Suprapubic skin (tissue), 4 donors: ENCODE measurements around the gene HUS1. TPM values are rescaled to one million over a fixed set of nuclear protein-coding genes. Genes with fewer than 3 reads are reported as not detected.
"Not testable (repeated sequence)": the region's sequence is repeated elsewhere in the genome, so short reads cannot be mapped to it uniquely, and the experiment has no call there.

ENCODE experiments used
- DNase-seq, 2 donors: peaks; one replicate each; pipeline ENCODE4 v3.0.0-alpha.2; 2019; ENCODE audit warnings: low spot score in 2 of 2
- H3K27ac ChIP-seq: fragments of 200-600 bp; sonication (generic); one replicate; pipeline ENCODE4 v1.5.1; 2019
- H3K27me3 ChIP-seq: fragments of 200-600 bp; sonication (generic); one replicate; pipeline ENCODE4 v1.5.1; 2019
- H3K36me3 ChIP-seq: fragments of 200-600 bp; sonication (generic); one replicate; pipeline ENCODE4 v1.5.1; 2019
- H3K4me1 ChIP-seq: fragments of 200-600 bp; sonication (generic); one replicate; pipeline ENCODE4 v1.5.1; 2019
- H3K4me3 ChIP-seq: fragments of 200-600 bp; sonication (generic); one replicate; pipeline ENCODE4 v1.5.1; 2019; ENCODE audit warnings: mild to moderate bottlenecking
- H3K9me3 ChIP-seq: fragments of 200-600 bp; sonication (generic); one replicate; pipeline ENCODE4 v1.5.1; 2019
- CTCF ChIP-seq, 2 donors: fragments of 200-600 bp in 1 of 2; fragments of 450-650 bp in 1 of 2; sonication (generic) in 1 of 2; IDR thresholded peaks; one replicate each; pipeline ENCODE4 v1.5.1; 2016 to 2019; ENCODE audit warnings: antibody characterized with exemption in 2 of 2, mild to moderate bottlenecking in 1 of 2, moderate library complexity in 1 of 2
- EP300 ChIP-seq: sonication (generic); formaldehyde crosslinking; IDR thresholded peaks from one replicate; pipeline ENCODE4 v1.6.1; 2017; ENCODE audit warnings: antibody characterized with exemption
- POLR2A ChIP-seq, 2 donors: fragments of 450-650 bp; IDR thresholded peaks; one replicate each; pipeline ENCODE4 v1.6.1; 2017; ENCODE audit warnings: antibody characterized with exemption in 2 of 2, mild to moderate bottlenecking in 2 of 2, moderate library complexity in 2 of 2
- POLR2AphosphoS5 ChIP-seq, 3 donors: sonication (generic); formaldehyde crosslinking; IDR thresholded peaks; one replicate each; pipeline ENCODE4 v1.6.1; 2017; ENCODE audit warnings: antibody characterized with exemption in 3 of 3
- WGBS: methylation state at CpG from one replicate; pipeline ENCODE4 v1.1.5; 2018; 5-methylcytosine and 5-hydroxymethylcytosine counted together
- total RNA-seq, 4 donors: library from RNA; depleted of rRNA; stranded (reverse); fragments of >200 nt; gene quantifications; one replicate each; pipeline ENCODE4 v1.1.0, GENCODE V29; 2016

Gene HUS1
- total RNA-seq, 4 donors from 2014 or later, result 14.4 to 56.2 (median 21.5) TPM

DNA sequence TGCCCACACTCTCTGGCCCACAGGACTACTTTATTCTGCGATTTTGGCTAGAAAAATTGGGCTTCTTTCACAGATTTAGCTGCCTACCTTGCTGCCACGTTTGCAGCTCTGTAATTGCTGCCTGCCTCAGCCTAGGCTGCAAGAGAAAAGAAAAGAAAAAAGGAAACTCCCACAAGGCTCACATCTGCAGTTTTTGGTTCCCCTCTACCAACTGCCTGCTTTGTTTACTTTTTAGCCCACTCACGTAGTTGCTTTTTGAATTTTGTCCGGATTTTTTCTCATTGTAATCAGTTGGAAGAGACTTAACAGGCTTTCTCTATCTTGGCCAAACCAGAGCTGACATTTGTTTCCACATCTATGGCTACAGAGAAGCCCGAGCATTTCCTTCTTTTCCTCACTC is 25.2 kb upstream of the HUS1 start:
- no peak for DNase-seq
- Histone ChIP-seq H3K4me3 (no peak overlapping the region), H3K27ac (no peak overlapping the region), H3K9me3 (no peaks in the 10 kb centered on the region), H3K27me3 (no peaks in the 10 kb centered on the region), H3K4me1 (no peaks in the 10 kb centered on the region), H3K36me3 (no peaks in the 10 kb centered on the region)
- WGBS, result 33% methylated on average over 5 of the region's 5 CpGs
- TF ChIP-seq POLR2A (IDR thresholded peaks at IDR 0.05) (no peak), EP300 (no peak), CTCF (IDR thresholded peaks at IDR 0.05) (no peak), POLR2AphosphoS5 (IDR thresholded peaks at IDR 0.05) (no peak)

DNA sequence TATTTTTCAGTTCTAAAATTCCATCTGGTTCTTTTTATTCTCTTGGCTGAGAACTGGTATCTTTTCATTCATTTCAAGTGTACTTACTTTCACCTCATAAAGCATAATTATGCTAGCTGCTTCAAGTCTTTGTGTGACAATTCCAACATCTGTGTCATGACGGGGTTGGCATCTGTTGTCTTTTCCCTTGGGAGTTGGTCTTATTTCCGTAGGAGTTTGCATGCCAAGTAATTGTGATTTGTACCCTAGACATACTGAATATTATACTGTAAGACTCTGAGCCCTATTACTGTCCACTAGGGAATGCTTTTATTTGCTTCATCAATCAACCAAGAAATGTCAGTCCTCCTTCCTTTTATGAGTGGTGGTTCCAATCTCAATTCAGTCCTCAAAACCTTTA is 24.6 kb upstream of the HUS1 start:
- no peaks in the 10 kb centered on the region for H3K4me1 ChIP-seq
- no peak for DNase-seq
- no peak overlapping the region for H3K4me3 ChIP-seq
- WGBS, result 58% methylated on average over 2 of the region's 2 CpGs
- TF ChIP-seq CTCF (IDR thresholded peaks at IDR 0.05) (no peak), POLR2A (IDR thresholded peaks at IDR 0.05) (no peak), POLR2AphosphoS5 (IDR thresholded peaks at IDR 0.05) (no peak), EP300 (no peak)
- H3K9me3 ChIP-seq, result no peaks in the 10 kb centered on the region
- no peaks in the 10 kb centered on the region for H3K27me3 ChIP-seq
- H3K36me3 ChIP-seq, result no peaks in the 10 kb centered on the region
- no peak overlapping the region for H3K27ac ChIP-seq

- not testable (repeated sequence) for H3K27ac ChIP-seq, H3K9me3 ChIP-seq, H3K36me3 ChIP-seq
Observed at GRCh38 chr7:48000164-48000563, 20.7 kb upstream of the HUS1 start.

DNA sequence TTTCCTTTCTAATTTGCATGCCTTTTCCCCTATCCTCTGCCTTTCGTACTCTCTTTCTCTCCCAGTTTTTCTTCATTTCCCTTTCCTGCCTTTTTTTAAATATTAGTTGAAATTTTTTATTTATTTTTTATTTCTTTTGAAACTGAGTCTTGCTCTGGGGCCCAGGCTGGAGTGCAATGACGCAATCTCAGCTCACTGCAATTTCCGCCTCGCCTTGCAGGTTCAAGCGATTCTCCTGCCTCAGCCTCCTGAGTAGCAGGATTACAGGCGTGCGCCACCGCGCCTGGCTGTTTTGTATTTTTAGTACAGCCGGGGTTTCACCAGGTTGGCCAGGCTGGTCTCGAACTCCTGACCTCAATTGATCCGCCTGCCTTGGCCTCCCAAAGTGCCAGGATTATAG is 20.0 kb upstream of the HUS1 start:
- Histone ChIP-seq H3K4me3 (no peak overlapping the region), H3K9me3 (no peaks in the 10 kb centered on the region), H3K27ac (no peak overlapping the region), H3K4me1 (no peaks in the 10 kb centered on the region), H3K27me3 (no peaks in the 10 kb centered on the region), H3K36me3 (no peaks in the 10 kb centered on the region)
- DNase-seq, result no peak
- TF ChIP-seq POLR2AphosphoS5 (IDR thresholded peaks at IDR 0.05) (no peak), POLR2A (IDR thresholded peaks at IDR 0.05) (no peak), CTCF (IDR thresholded peaks at IDR 0.05) (no peak), EP300 (no peak)
- WGBS, result 97% methylated on average over 12 of the region's 12 CpGs

More at GRCh38 chr7:48000164-48000563, 20.7 kb upstream of the HUS1 start:
- H3K4me1 ChIP-seq, H3K4me3 ChIP-seq, DNase-seq, H3K27me3 ChIP-seq: not testable (repeated sequence)
- WGBS, result 94% methylated on average over 13 of the region's 13 CpGs

DNA sequence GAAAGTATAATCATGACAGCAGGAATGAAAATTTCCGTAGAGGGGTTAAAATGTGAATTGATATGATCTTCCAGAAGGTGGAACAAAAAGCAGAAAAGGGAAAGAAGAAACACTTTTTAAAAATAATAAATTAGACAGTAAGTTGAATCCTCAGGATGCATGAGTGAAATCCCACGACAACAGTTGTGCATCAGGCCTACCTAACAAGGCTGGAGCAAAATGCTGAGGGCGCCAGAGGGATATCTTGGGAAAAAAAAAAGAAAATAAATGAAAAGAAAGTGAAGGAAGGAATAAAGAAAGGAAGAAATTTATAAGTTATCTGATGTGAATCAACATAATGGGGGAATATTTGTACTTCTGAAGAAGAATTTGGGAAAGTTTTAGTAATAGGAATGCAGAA is 13.0 kb upstream of the HUS1 start:
- H3K9me3 ChIP-seq, result no peaks in the 10 kb centered on the region
- peak overlapping the region; percentile 50 for H3K27ac ChIP-seq
- no peaks in the 10 kb centered on the region for H3K36me3 ChIP-seq
- TF ChIP-seq EP300, result no peak
- TF ChIP-seq POLR2AphosphoS5 (IDR thresholded peaks at IDR 0.05), result no peak
- TF ChIP-seq POLR2A (IDR thresholded peaks at IDR 0.05), result no peak
- no peak for TF ChIP-seq CTCF (IDR thresholded peaks at IDR 0.05)
- H3K27me3 ChIP-seq, result no peaks in the 10 kb centered on the region
- peak overlapping the region; percentile 51 for H3K4me3 ChIP-seq
- no peak for DNase-seq
- peaks cover 9% of the 10 kb centered on the region for H3K4me1 ChIP-seq
- WGBS, result 79% methylated on average over 3 of the region's 3 CpGs

- peak overlapping the region; percentile 50 for H3K27ac ChIP-seq
- DNase-seq, result peak; percentile 90 to 93
- H3K4me3 ChIP-seq, result peak overlapping the region; percentile 51
- no peaks in the 10 kb centered on the region for H3K36me3 ChIP-seq
- no peaks in the 10 kb centered on the region for H3K9me3 ChIP-seq
- peaks cover 9% of the 10 kb centered on the region for H3K4me1 ChIP-seq
- WGBS, result 2% methylated on average over 26 of the region's 26 CpGs
- H3K27me3 ChIP-seq, result no peaks in the 10 kb centered on the region
- peak in 1 of 2 donors; percentile 40 for TF ChIP-seq CTCF (IDR thresholded peaks at IDR 0.05)
- TF ChIP-seq EP300, result no peak
Observed at GRCh38 chr7:47991741-47992311, 12.4 kb upstream of the HUS1 start.
